GM19397 (cell line): ENCODE results near the gene PRLH.
"Not testable (repeated sequence)": the region's sequence is repeated elsewhere in the genome, so short reads cannot be mapped to it uniquely, and the experiment has no call there.

Source experiments
- ATAC-seq: cut with Tn5 transposase; IDR thresholded peaks from one replicate; pipeline ENCODE4 v1.9.1; 2021; ENCODE audit warnings: mild to moderate bottlenecking, moderate library complexity; ENCODE audit not compliant: unreplicated experiment

The PRLH gene

GRCh38 chr2:237581326-237581725 is 15.0 kb downstream of the PRLH start:
- no peak for ATAC-seq

- ATAC-seq: no peak
Measured at GRCh38 chr2:237581751-237582746, 15.7 kb downstream of the PRLH start.

- no peak for ATAC-seq
Measured at GRCh38 chr2:237583385-237584295, 17.3 kb downstream of the PRLH start.

GRCh38 chr2:237585590-237586221 is 19.3 kb downstream of the PRLH start:
- ATAC-seq: no peak

- ATAC-seq: no peak
Measured at GRCh38 chr2:237588044-237588696, 21.8 kb downstream of the PRLH start.

- no peak for ATAC-seq
Measured at GRCh38 chr2:237590272-237591140, 24.1 kb downstream of the PRLH start, which contains the start of gene RAB17. Gene RAB17 (minus strand): TSS chr2:237590734. CDS start chr2:237586154, 4,580 bp downstream.

GRCh38 chr2:237591141-237591881 is 24.9 kb downstream of the PRLH start:
- ATAC-seq: no peak

GRCh38 chr2:237592425-237592980 is 26.1 kb downstream of the PRLH start:
- no peak for ATAC-seq

GRCh38 chr2:237593036-237593435 is 26.7 kb downstream of the PRLH start:
- no peak for ATAC-seq

- ATAC-seq: no peak
Measured at GRCh38 chr2:237593596-237594320, 27.4 kb downstream of the PRLH start.

GRCh38 chr2:237594514-237594871 is 28.1 kb downstream of the PRLH start:
- ATAC-seq: no peak

- not testable (repeated sequence) for ATAC-seq
Measured at GRCh38 chr2:237595829-237596519, 29.6 kb downstream of the PRLH start.

GRCh38 chr2:237596520-237597195 is 30.3 kb downstream of the PRLH start:
- no peak for ATAC-seq

GRCh38 chr2:237597196-237598145 is 31.1 kb downstream of the PRLH start:
- no peak for ATAC-seq

- no peak for ATAC-seq
Measured at GRCh38 chr2:237598468-237599208, 32.3 kb downstream of the PRLH start.
